Spleen (tissue), 11 donors: ENCODE data around the gene OR13F1. TPM values are rescaled to one million over a fixed set of nuclear protein-coding genes. Genes with fewer than 3 reads are reported as not detected.

Source experiments
- DNase-seq: peaks from one replicate; pipeline ENCODE4 v3.0.0-alpha.2; 2020
- H3K27ac ChIP-seq, 8 donors: fragments of 200-600 bp; sonication (generic) in 7 of 8; 1 replicate in 4 of 8; 2 replicates in 4 of 8; pipeline versions ENCODE4 v1.5.0 to v1.8.0; 2016 to 2021; ENCODE audit warnings: inconsistent platforms in 4 of 8, mild to moderate bottlenecking in 4 of 8, moderate library complexity in 1 of 8
- H3K27me3 ChIP-seq, 7 donors: fragments of 200-600 bp; sonication (generic) in 6 of 7; replicated peaks in 1 of 7; 1 replicate in 4 of 7; 2 replicates in 3 of 7; pipeline versions ENCODE4 v1.5.0 to v1.8.0; 2016 to 2021; ENCODE audit warnings: inconsistent platforms in 3 of 7, mild to moderate bottlenecking in 1 of 7
- H3K36me3 ChIP-seq, 6 donors: fragments of 200-600 bp; sonication (generic) in 5 of 6; 1 replicate in 4 of 6; 2 replicates in 2 of 6; pipeline versions ENCODE4 v1.5.0 to v1.8.0; 2016 to 2021; ENCODE audit warnings: inconsistent platforms in 2 of 6
- H3K4me1 ChIP-seq, 6 donors: fragments of 200-600 bp; sonication (generic) in 5 of 6; 1 replicate in 3 of 6; 2 replicates in 3 of 6; pipeline versions ENCODE4 v1.5.0 to v1.8.0; 2016 to 2021; ENCODE audit warnings: inconsistent platforms in 3 of 6
- H3K4me3 ChIP-seq, 8 donors: fragments of 200-600 bp; sonication (generic) in 7 of 8; 1 replicate in 4 of 8; 2 replicates in 4 of 8; pipeline versions ENCODE4 v1.5.0 to v1.8.0; 2016 to 2021; ENCODE audit warnings: inconsistent platforms in 4 of 8, mild to moderate bottlenecking in 4 of 8, moderate library complexity in 2 of 8
- H3K9me3 ChIP-seq, 8 donors: fragments of 200-600 bp; sonication (generic) in 7 of 8; 1 replicate in 4 of 8; 2 replicates in 4 of 8; pipeline versions ENCODE4 v1.5.0 to v1.8.0; 2016 to 2021; ENCODE audit warnings: inconsistent platforms in 4 of 8
- POLR2A ChIP-seq, 3 donors: fragments of 450-650 bp; IDR thresholded peaks; one replicate each; pipeline ENCODE4 v1.5.1; 2017; ENCODE audit warnings: antibody characterized with exemption in 3 of 3, mild to moderate bottlenecking in 1 of 3
- POLR2AphosphoS5 ChIP-seq, 3 donors: sonication (generic); formaldehyde crosslinking; IDR thresholded peaks; one replicate each; pipeline ENCODE4 v1.5.1; 2017; ENCODE audit warnings: antibody characterized with exemption in 3 of 3
- WGBS, 5 donors: extraction: QIAGEN DNeasy Blood & Tissue Kit in 3 of 5; methylation state at CpG; one replicate each; pipeline versions ENCODE4 v1.1.5 to v1.1.7; 2013 to 2018; 5-methylcytosine and 5-hydroxymethylcytosine counted together
- intact Hi-C: fragments of 100-400 bp; cut with DNase I; formaldehyde crosslinking; loops from one replicate; pipeline ENCODE4 v1.15.0; 2023; ENCODE audit warnings: low total_unique reads
- polyA plus RNA-seq, 3 donors: library from polyadenylated mRNA; stranded (reverse); fragments of 200-250 nt; gene quantifications; one replicate each; pipeline ENCODE4 v1.2.1, GENCODE V29; 2013
- total RNA-seq, 7 donors: library from RNA; depleted of rRNA in 3 of 7; stranded (reverse); fragments of >200 nt in 3 of 7; fragmentation: NEBNext Ultra II Directional in 4 of 7; extraction: Animal tissue kit (Norgen Biotek cat#: 25700) in 4 of 7; gene quantifications; one replicate each; pipeline versions ENCODE4 v1.1.0 to v1.2.1, GENCODE V29; 2016 to 2021
- TF ChIP-seq, protein P1 (sequence below), 11 experiments: fragments of 200-600 bp in 7 of 11; fragments of 450-650 bp in 4 of 11; sonication (generic) in 4 of 11; IDR thresholded peaks in 8 of 11; conservative IDR thresholded peaks in 3 of 11; 1 replicate in 7 of 11; 2 replicates in 4 of 11; pipeline versions ENCODE4 v1.4.0 to v1.8.0; 2016 to 2021; ENCODE audit warnings: antibody characterized with exemption in 11 of 11, inconsistent platforms in 4 of 11, mild to moderate bottlenecking in 1 of 11
- donor health status: healthy with polysubstance abuse.
- donor health status: DM: no; HTN: no; CAD: no; lungs with moderate emphysema.
- donor health status: DM: no; HTN: no; CAD: no.
- donor health status: Bipolar disorder and iron deficiency.
- donor health status: healthy.
- donor health status: DM: no; HTN: no; CAD: no.
- donor health status: DM: yes; HTN: yes; CAD: no.

Gene OR13F1
- total and polyA plus RNA-seq, 10 donors = not detected

DNA sequence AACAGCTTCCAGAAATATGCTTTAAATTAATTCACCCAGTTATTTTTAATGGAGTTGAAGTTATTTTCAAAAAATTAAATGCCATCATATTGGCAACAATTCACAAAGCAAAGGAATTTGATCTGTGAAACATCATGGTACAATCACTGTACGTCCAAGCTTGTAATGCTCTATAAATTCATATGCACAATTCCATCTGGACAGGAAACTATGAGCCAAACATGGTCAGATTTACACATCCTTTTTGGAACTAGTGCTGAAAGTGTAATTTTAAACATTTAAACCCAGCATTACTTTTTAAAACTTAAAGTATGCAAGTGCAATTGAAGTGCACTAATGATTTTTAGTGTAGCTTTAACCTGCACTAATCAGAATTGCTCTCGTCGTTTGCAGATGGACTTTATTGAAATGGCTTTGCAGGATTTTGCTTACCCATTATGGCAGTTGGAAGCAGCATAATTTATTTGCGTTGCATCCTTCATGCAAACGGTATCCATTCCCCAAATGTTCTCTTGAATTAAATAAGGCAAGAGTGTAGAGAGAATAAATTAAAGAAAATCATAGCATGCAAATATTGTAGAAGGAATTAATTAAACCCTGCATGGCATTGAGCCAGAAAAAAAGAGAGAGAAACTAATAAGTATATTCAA lies 21.0 kb upstream of the OR13F1 start:
- Histone ChIP-seq H3K9me3 (no peaks in the 10 kb centered on the region), H3K4me3 (no peak overlapping the region), H3K36me3 (no peaks in the 10 kb centered on the region), H3K27ac (no peak overlapping the region), H3K4me1 (no peaks in the 10 kb centered on the region), H3K27me3 (no peaks in the 10 kb centered on the region)
- intact Hi-C loops = no loop called here
- TF ChIP-seq, protein P1, sequence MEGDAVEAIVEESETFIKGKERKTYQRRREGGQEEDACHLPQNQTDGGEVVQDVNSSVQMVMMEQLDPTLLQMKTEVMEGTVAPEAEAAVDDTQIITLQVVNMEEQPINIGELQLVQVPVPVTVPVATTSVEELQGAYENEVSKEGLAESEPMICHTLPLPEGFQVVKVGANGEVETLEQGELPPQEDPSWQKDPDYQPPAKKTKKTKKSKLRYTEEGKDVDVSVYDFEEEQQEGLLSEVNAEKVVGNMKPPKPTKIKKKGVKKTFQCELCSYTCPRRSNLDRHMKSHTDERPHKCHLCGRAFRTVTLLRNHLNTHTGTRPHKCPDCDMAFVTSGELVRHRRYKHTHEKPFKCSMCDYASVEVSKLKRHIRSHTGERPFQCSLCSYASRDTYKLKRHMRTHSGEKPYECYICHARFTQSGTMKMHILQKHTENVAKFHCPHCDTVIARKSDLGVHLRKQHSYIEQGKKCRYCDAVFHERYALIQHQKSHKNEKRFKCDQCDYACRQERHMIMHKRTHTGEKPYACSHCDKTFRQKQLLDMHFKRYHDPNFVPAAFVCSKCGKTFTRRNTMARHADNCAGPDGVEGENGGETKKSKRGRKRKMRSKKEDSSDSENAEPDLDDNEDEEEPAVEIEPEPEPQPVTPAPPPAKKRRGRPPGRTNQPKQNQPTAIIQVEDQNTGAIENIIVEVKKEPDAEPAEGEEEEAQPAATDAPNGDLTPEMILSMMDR (IDR thresholded peaks at IDR 0.05 in 8 of 11, conservative IDR thresholded peaks at IDR 0.05 in 3 of 11) = no peak
- TF ChIP-seq POLR2AphosphoS5 (IDR thresholded peaks at IDR 0.05) (no peak), POLR2A (IDR thresholded peaks at IDR 0.05) (no peak)
- 68 to 85% (median 78%) methylated on average over 5 of the region's 5 CpGs for WGBS, 5 donors
- DNase-seq = no peak

DNA sequence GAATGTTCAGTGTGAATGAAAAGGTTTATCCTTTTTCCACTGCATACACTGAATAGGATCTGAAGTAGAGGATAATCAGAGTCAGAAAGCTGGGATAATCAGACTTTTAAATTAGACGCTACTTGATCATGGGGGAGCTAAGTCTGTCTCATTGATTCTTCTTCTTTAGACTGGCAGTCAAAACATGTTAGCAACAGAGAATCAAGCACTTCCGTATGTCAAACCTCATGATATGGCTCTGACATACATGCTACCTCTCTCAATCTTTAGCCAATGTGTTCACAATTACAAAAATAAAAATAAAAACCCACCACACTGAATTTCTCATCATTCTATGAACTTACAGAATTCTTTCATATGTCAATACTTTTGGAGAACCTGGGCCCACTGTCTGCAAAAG lies 19.0 kb upstream of the OR13F1 start:
- Histone ChIP-seq H3K27me3 (no peaks in the 10 kb centered on the region), H3K4me1 (no peaks in the 10 kb centered on the region), H3K27ac (no peak overlapping the region), H3K9me3 (peaks cover 0 to 4% (median 0%) of the 10 kb centered on the region in 8 donors), H3K4me3 (no peak overlapping the region), H3K36me3 (no peaks in the 10 kb centered on the region)
- no peak for DNase-seq
- intact Hi-C loops = no loop called here
- 88 to 96% (median 92%) methylated on average over 2 of the region's 2 CpGs for WGBS, 5 donors
- TF ChIP-seq POLR2A (IDR thresholded peaks at IDR 0.05) (no peak), POLR2AphosphoS5 (IDR thresholded peaks at IDR 0.05) (no peak)
- TF ChIP-seq, protein P1 (IDR thresholded peaks at IDR 0.05 in 8 of 11, conservative IDR thresholded peaks at IDR 0.05 in 3 of 11) = no peak

DNA sequence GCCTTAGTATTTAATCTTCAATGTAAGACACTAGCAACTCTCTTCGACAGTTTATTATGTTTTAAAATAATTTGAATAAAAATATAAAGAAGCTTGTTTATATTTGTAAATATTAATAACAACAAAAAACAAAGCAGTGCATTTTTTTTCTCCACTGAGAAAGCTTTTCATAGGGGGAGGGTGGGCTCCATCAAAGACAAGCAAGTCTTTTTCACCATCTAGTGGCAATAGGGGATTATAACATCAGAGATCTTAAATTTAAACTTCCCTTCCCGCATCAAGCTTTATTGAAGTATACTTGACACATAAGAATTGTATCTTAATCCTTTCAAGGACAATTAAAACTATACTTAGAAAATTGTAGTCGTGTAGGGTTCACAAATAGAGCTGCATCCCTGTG lies 9.3 kb upstream of the OR13F1 start:
- Histone ChIP-seq H3K36me3 (no peaks in the 10 kb centered on the region), H3K4me1 (no peaks in the 10 kb centered on the region), H3K27me3 (no peaks in the 10 kb centered on the region), H3K27ac (no peak overlapping the region), H3K9me3 (peaks cover 0 to under 1% (median 0%) of the 10 kb centered on the region in 8 donors), H3K4me3 (no peak overlapping the region)
- 41 to 54% (median 46%) methylated on average over 3 of the region's 3 CpGs for WGBS, 5 donors
- TF ChIP-seq, protein P1 (IDR thresholded peaks at IDR 0.05 in 8 of 11, conservative IDR thresholded peaks at IDR 0.05 in 3 of 11) = no peak
- TF ChIP-seq POLR2AphosphoS5 (IDR thresholded peaks at IDR 0.05) = no peak
- TF ChIP-seq POLR2A (IDR thresholded peaks at IDR 0.05) = no peak
- DNase-seq = no peak
- intact Hi-C loops = no loop called here

DNA sequence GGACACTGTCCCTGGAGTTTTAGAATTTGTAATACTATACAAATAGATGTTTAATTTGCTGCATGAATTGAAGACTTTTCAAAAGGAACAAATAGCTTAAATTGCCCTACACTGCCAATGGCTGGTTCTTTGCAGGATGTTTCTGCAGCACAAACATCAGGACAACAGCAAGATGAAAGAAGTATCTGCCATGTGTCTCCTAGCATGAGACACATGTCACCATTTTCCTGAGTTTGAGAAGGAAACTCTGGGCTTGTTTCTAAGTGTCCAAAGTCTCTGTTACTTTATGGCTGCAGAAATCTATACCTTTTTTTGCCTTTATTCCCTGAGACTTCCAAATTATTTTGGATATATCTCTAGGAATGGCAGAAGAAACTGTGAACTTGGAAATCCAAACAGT lies 623 bp upstream of the OR13F1 start:
- Histone ChIP-seq H3K4me1 (no peaks in the 10 kb centered on the region), H3K9me3 (no peaks in the 10 kb centered on the region), H3K4me3 (no peak overlapping the region), H3K36me3 (no peaks in the 10 kb centered on the region), H3K27ac (no peak overlapping the region), H3K27me3 (no peaks in the 10 kb centered on the region)
- TF ChIP-seq POLR2AphosphoS5 (IDR thresholded peaks at IDR 0.05) (no peak), POLR2A (IDR thresholded peaks at IDR 0.05) (no peak)
- TF ChIP-seq, protein P1 (IDR thresholded peaks at IDR 0.05 in 8 of 11, conservative IDR thresholded peaks at IDR 0.05 in 3 of 11) = no peak
- no peak for DNase-seq
- intact Hi-C loops = no loop called here
